GM15510 (cell line): ENCODE results near the gene AURKA.

Experiments
- POLR2A ChIP-seq: IDR thresholded peaks from 3 replicates; pipeline ENCODE4 v1.6.1; 2011; ENCODE audit warnings: borderline replicate concordance; ENCODE audit not compliant: insufficient read length; ENCODE audit errors: extremely low read depth

Gene AURKA

GRCh38 chr20:56409956-56410355, 17.9 kb upstream of the AURKA start:
- TF ChIP-seq POLR2A: no peak

- no peak for TF ChIP-seq POLR2A
Observed at GRCh38 chr20:56409521-56409920, 17.5 kb upstream of the AURKA start.

GRCh38 chr20:56406910-56407309, 14.9 kb upstream of the AURKA start:
- no peak for TF ChIP-seq POLR2A

- TF ChIP-seq POLR2A: no peak
Observed at GRCh38 chr20:56403465-56403864, 11.4 kb upstream of the AURKA start.

GRCh38 chr20:56400001-56400640, 8.1 kb upstream of the AURKA start:
- TF ChIP-seq POLR2A: no peak

- no peak for TF ChIP-seq POLR2A
Observed at GRCh38 chr20:56395166-56395565, 3.2 kb upstream of the AURKA start.

GRCh38 chr20:56393653-56394052, 1.6 kb upstream of the AURKA start:
- TF ChIP-seq POLR2A: no peak

GRCh38 chr20:56392881-56393482, 967 bp upstream of the AURKA start:
- no peak for TF ChIP-seq POLR2A

DNA sequence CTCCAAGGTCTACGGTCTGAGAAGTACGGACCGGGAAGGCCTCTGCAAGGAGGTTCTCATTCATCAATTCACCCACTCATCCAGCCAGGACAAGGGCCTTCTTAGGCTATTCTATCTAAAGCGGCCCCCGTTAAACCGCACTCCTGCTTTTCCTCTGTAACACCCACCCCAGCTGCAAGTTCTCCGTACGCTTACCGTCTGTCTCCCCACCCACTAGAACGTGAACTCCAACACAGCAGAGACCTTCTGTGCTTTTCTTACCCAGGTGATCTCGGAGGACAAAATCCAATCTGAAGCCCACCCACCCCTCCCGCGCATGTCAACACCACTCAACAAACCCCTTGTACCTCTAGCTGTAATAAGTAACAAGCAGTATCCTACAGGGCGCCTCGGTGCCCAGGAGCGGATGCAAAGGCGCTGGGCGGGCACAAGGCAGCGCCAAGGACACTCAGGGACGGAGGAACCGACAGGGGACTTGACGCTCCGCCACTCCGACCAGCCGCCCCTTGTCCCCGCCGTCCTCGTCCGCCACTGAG, 351 bp downstream of the AURKA start:
- no peak for TF ChIP-seq POLR2A

- no peak for TF ChIP-seq POLR2A
Observed at GRCh38 chr20:56391037-56391436, 978 bp downstream of the AURKA start.

GRCh38 chr20:56389807-56390206, 2.2 kb downstream of the AURKA start:
- TF ChIP-seq POLR2A: no peak

- TF ChIP-seq POLR2A: no peak
Observed at GRCh38 chr20:56388882-56389281, 3.1 kb downstream of the AURKA start.

DNA sequence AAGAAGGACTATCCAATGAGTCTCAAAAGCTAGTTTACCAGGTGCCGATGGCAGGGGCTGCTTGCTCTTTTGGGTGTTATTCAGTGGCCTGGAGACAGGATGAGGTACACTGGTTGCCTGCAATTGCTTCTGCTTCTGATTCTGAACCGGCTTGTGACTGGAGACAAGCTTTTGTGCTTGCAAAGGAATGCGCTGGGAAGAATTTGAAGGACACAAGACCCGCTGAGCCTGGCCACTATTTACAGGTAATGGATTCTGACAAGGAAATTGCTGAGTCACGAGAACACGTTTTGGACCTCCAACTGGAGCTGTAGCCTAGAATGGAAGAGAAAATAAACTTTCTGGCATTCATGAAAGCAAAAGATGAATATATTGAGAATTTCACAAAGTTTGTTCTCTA, 5.8 kb downstream of the AURKA start:
- TF ChIP-seq POLR2A: no peak

DNA sequence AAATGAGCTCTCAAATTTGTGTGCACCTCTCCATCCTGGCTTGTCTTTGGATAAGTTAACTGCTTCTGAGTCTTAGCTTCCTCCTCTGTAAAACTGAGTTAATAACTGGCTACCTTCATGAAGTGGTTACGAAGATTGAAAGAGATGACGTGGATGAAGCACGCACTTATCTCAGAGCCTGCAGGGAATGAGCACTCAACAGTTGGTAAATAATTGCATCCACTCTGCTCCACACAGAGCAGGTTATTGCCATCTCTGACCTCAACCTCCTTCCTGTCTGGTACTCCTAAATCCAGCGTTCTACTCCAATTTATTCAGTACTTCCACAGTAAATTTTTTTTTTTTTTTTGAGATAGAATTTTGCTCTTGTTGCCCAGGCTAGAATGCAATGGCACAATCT, 6.9 kb downstream of the AURKA start:
- no peak for TF ChIP-seq POLR2A

GRCh38 chr20:56383334-56383733, 8.7 kb downstream of the AURKA start:
- no peak for TF ChIP-seq POLR2A

DNA sequence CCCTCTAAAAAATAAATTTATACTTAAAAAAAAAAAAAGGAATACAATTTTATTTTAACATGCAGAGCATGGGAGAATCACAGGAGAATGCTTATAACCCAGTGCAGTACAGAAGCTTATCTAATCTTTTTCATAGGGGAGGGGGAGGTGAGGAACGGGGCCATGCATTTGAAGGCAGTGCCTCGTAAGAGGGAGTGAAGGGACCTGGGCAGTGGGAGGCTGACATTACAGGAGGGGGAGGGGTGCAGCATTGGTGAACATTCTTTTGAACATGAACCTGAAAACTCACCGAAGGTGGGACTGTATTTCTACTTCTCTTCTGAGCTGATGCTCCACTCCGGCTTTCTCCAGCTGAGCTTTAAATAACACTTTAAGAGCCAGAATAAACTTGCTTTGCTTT, 9.3 kb downstream of the AURKA start:
- no peak for TF ChIP-seq POLR2A

GRCh38 chr20:56381501-56381900, 10.5 kb downstream of the AURKA start:
- no peak for TF ChIP-seq POLR2A

- TF ChIP-seq POLR2A: no peak
Observed at GRCh38 chr20:56380375-56380774, 11.6 kb downstream of the AURKA start.

GRCh38 chr20:56378386-56378785, 13.6 kb downstream of the AURKA start:
- no peak for TF ChIP-seq POLR2A
